OCI-LY3 (cell line): ENCODE results near the gene CHRNB1.

Experiments
- H2AFZ ChIP-seq: fragments of 200-600, 300-600 bp; shearing (Covaris generic); 2 replicates; pipeline ENCODE4 v1.6.0; 2014; ENCODE audit warnings: antibody characterized with exemption, low read depth, low read length
- H3K27ac ChIP-seq: fragments of 200-600, 300-600 bp; sonication (generic); 2 replicates; pipeline ENCODE4 v1.5.1; 2014; ENCODE audit warnings: mild to moderate bottlenecking, low read length, moderate library complexity, mixed read lengths
- H3K27me3 ChIP-seq: fragments of 200-600, 300-600 bp; sonication (generic); 2 replicates; pipeline ENCODE4 v1.6.1; 2014; ENCODE audit warnings: low read depth, low read length, mixed read lengths
- H3K36me3 ChIP-seq: fragments of 200-600, 300-600 bp; sonication (generic); replicated peaks from 2 replicates; pipeline ENCODE3; 2014; ENCODE audit warnings: low read depth, low read length, mixed read lengths
- H3K4me1 ChIP-seq: fragments of 300-600, 200-600 bp; sonication (generic); 2 replicates; pipeline ENCODE4 v1.6.1; 2014; ENCODE audit warnings: low read length, mixed read lengths
- H3K4me2 ChIP-seq: fragments of 200-600, 300-600 bp; sonication (generic); 2 replicates; pipeline ENCODE4 v1.6.1; 2014; ENCODE audit warnings: low read length, mixed read lengths
- H3K4me3 ChIP-seq: fragments of 300-600, 200-600 bp; sonication (generic); 2 replicates; pipeline ENCODE4 v1.5.1; 2014; ENCODE audit warnings: antibody characterized with exemption, mild to moderate bottlenecking, low read length, moderate library complexity
- H3K79me2 ChIP-seq: fragments of 300-600, 200-600 bp; shearing (Covaris generic); 2 replicates; pipeline ENCODE4 v1.6.1; 2014; ENCODE audit warnings: mild to moderate bottlenecking, low read length, mixed read lengths
- H3K9ac ChIP-seq: fragments of 300-600, 200-600 bp; shearing (Covaris generic); 2 replicates; pipeline ENCODE4 v1.6.0; 2014; ENCODE audit warnings: mild to moderate bottlenecking, low read length, moderate library complexity
- H3K9me3 ChIP-seq: fragments of 200-600, 300-600 bp; shearing (Covaris generic); 2 replicates; pipeline ENCODE4 v1.6.1; 2014; ENCODE audit warnings: low read length, mixed read lengths; ENCODE audit not compliant: insufficient read depth
- H4K20me1 ChIP-seq: fragments of 200-600, 300-600 bp; sonication (generic); 2 replicates; pipeline ENCODE4 v1.6.1; 2016; ENCODE audit warnings: low read length, mixed read lengths; ENCODE audit not compliant: insufficient read depth
- CTCF ChIP-seq: fragments of 200-600, 300-600 bp; sonication (generic); IDR thresholded peaks from 2 replicates; pipeline ENCODE4 v1.5.1; 2014; ENCODE audit warnings: antibody characterized with exemption, low read length, low read depth
- EZH2phosphoT487 ChIP-seq: fragments of 200-600 bp; shearing (Covaris generic); IDR thresholded peaks from 2 replicates; pipeline ENCODE4 v1.6.1; 2018; ENCODE audit warnings: antibody characterized with exemption, mixed run types, low read depth

Gene CHRNB1

GRCh38 chr17:7443499-7444485, 1.1 kb upstream of the CHRNB1 start:
- Histone ChIP-seq H3K9ac (no peak overlapping the region), H3K9me3 (no peaks in the 10 kb centered on the region), H3K4me3 (no peak overlapping the region), H3K4me1 (peaks cover 6% of the 10 kb centered on the region; the same call in 1 of the 2 replicates), H3K27me3 (0 out of 2 replicates have a peak, but pooled peaks cover 3% of the 10 kb centered on the region), H3K79me2 (no peaks in the 10 kb centered on the region), H3K4me2 (no peak overlapping the region), H3K36me3 (no peaks in the 10 kb centered on the region), H4K20me1 (no peaks in the 10 kb centered on the region), H3K27ac (no peak overlapping the region), H2AFZ (no peak overlapping the region)
- no peak for TF ChIP-seq EZH2phosphoT487
- no peak for TF ChIP-seq CTCF

- H3K27me3 ChIP-seq: no peaks in the 10 kb centered on the region
- no peak overlapping the region for H3K4me2 ChIP-seq
- H2AFZ ChIP-seq: no peak overlapping the region
- TF ChIP-seq CTCF: no peak
- no peak for TF ChIP-seq EZH2phosphoT487
- no peak overlapping the region for H3K4me3 ChIP-seq
- no peaks in the 10 kb centered on the region for H3K9me3 ChIP-seq
- H3K27ac ChIP-seq: no peak overlapping the region
- no peak overlapping the region for H3K9ac ChIP-seq
- H3K36me3 ChIP-seq: no peaks in the 10 kb centered on the region
- peaks cover 2% of the 10 kb centered on the region; the same call in 1 of the 2 replicates for H3K4me1 ChIP-seq
- H3K79me2 ChIP-seq: no peaks in the 10 kb centered on the region
- no peaks in the 10 kb centered on the region for H4K20me1 ChIP-seq
These were observed 733 bp downstream of the CHRNB1 start for GRCh38 chr17:7445619-7445968.

DNA sequence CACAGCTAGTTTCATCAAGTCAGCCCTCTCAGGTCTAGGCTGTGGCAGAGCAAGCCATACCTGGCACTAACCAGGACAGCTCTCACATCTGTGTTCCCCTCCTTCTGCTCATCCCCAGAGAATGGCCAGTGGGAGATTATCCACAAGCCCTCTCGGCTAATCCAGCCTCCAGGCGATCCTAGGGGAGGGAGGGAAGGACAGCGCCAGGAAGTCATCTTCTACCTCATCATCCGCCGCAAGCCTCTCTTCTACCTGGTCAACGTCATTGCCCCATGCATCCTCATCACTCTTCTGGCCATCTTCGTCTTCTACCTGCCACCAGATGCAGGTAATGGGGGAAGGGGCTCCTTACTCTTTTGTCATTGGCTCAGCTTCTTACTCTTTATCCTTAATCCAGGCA, 3.6 kb downstream of the CHRNB1 start:
- Histone ChIP-seq H4K20me1 (no peaks in the 10 kb centered on the region), H3K9ac (no peak overlapping the region), H3K27me3 (no peaks in the 10 kb centered on the region), H3K79me2 (no peaks in the 10 kb centered on the region), H3K27ac (no peak overlapping the region), H3K4me2 (no peak overlapping the region), H3K36me3 (no peaks in the 10 kb centered on the region), H3K4me3 (no peak overlapping the region), H3K9me3 (no peaks in the 10 kb centered on the region), H2AFZ (no peak overlapping the region), H3K4me1 (no peaks in the 10 kb centered on the region)
- TF ChIP-seq CTCF (no peak), EZH2phosphoT487 (no peak)

GRCh38 chr17:7459961-7460545, 15.2 kb downstream of the CHRNB1 start:
- Histone ChIP-seq H3K4me1 (peaks cover 4% of the 10 kb centered on the region; the same call in 1 of the 2 replicates), H3K9ac (no peak overlapping the region), H3K4me3 (no peak overlapping the region), H3K9me3 (no peaks in the 10 kb centered on the region), H4K20me1 (no peaks in the 10 kb centered on the region), H3K4me2 (no peak overlapping the region), H3K79me2 (no peaks in the 10 kb centered on the region), H3K27ac (no peak overlapping the region), H2AFZ (no peak overlapping the region), H3K27me3 (no peaks in the 10 kb centered on the region), H3K36me3 (no peaks in the 10 kb centered on the region)
- TF ChIP-seq CTCF (no peak), EZH2phosphoT487 (no peak)
